Breast epithelium (tissue), 4 donors: Measurements from ENCODE around the gene BBS7. TPM values are rescaled to one million over a fixed set of nuclear protein-coding genes. Genes with fewer than 3 reads are reported as not detected.

Experiments used
- DNase-seq, 2 donors: peaks; one replicate each; pipeline ENCODE4 v3.0.0-alpha.2; 2019; ENCODE audit warnings: low spot score in 2 of 2
- H3K27ac ChIP-seq, 2 donors: fragments of 200-600 bp; sonication (generic) in 1 of 2; one replicate each; pipeline ENCODE4 v1.5.1; 2016 to 2019; ENCODE audit warnings: mild to moderate bottlenecking in 1 of 2
- H3K27me3 ChIP-seq, 2 donors: fragments of 200-600 bp; sonication (generic) in 1 of 2; one replicate each; pipeline versions ENCODE4 v1.5.1 to v1.6.0; 2017 to 2019; ENCODE audit warnings: control low read depth in 1 of 2, mild to moderate bottlenecking in 1 of 2
- H3K36me3 ChIP-seq: fragments of 200-600 bp; one replicate; pipeline ENCODE4 v1.5.1; 2019
- H3K4me1 ChIP-seq, 2 donors: fragments of 200-600 bp; sonication (generic); one replicate each; pipeline ENCODE4 v1.5.1; 2016 to 2019; ENCODE audit warnings: control low read depth in 1 of 2
- H3K4me3 ChIP-seq, 3 donors: fragments of 200-600 bp; sonication (generic); 1 replicate in 2 of 3; 2 replicates in 1 of 3; pipeline ENCODE4 v1.5.1; 2016 to 2019; ENCODE audit warnings: mild to moderate bottlenecking in 3 of 3, moderate library complexity in 2 of 3
- H3K9me3 ChIP-seq, 2 donors: fragments of 200-600 bp; sonication (generic) in 1 of 2; one replicate each; pipeline ENCODE4 v1.5.1; 2016 to 2019; ENCODE audit warnings: control low read depth in 1 of 2
- CTCF ChIP-seq, 3 donors: fragments of 450-650 bp; IDR thresholded peaks; one replicate each; pipeline ENCODE4 v1.5.1; 2016 to 2017; ENCODE audit warnings: antibody characterized with exemption in 3 of 3, mild to moderate bottlenecking in 3 of 3, moderate library complexity in 3 of 3
- POLR2A ChIP-seq: fragments of 450-650 bp; IDR thresholded peaks from one replicate; pipeline ENCODE4 v1.6.1; 2016; ENCODE audit warnings: antibody characterized with exemption, mild to moderate bottlenecking, moderate library complexity
- POLR2AphosphoS5 ChIP-seq, 3 donors: sonication (generic); formaldehyde crosslinking; IDR thresholded peaks; one replicate each; pipeline ENCODE4 v1.6.1; 2017; ENCODE audit warnings: antibody characterized with exemption in 3 of 3
- intact Hi-C: fragments of 100-400 bp; cut with DNase I; formaldehyde crosslinking; loops from one replicate; pipeline ENCODE4 v1.15.1; 2023; ENCODE audit warnings: low total_unique reads
- total RNA-seq, 3 donors: library from RNA; depleted of rRNA; stranded (reverse); fragments of >200 nt; gene quantifications; one replicate each; pipeline ENCODE4 v1.1.0, GENCODE V29; 2016

The BBS7 gene
- total RNA-seq, 3 donors from 2014 or later: 12.5 to 16.0 (median 14.7) TPM

GRCh38 chr4:121800638-121800960 lies 69.7 kb downstream of the BBS7 start:
- no peaks in the 10 kb centered on the region for H3K4me1 ChIP-seq
- H3K9me3 ChIP-seq: no peaks in the 10 kb centered on the region
- H3K36me3 ChIP-seq: no peaks in the 10 kb centered on the region

GRCh38 chr4:121799867-121800501 lies 70.3 kb downstream of the BBS7 start:
- no peak overlapping the region for H3K27ac ChIP-seq
- no peak overlapping the region for H3K4me3 ChIP-seq
- no peaks in the 10 kb centered on the region for H3K36me3 ChIP-seq
- H3K27me3 ChIP-seq: no peaks in the 10 kb centered on the region
- no peaks in the 10 kb centered on the region for H3K4me1 ChIP-seq
- no peaks in the 10 kb centered on the region for H3K9me3 ChIP-seq
- no peak for DNase-seq
- intact Hi-C loops: loop anchor here (5.0 kb wide), 1 partner anchor 673 kb away; no protein-coding TSS in a partner anchor
- TF ChIP-seq POLR2A (no peak), POLR2AphosphoS5 (IDR thresholded peaks at IDR 0.05) (no peak), CTCF (IDR thresholded peaks at IDR 0.05) (no peak)

More at GRCh38 chr4:121800638-121800960, 69.7 kb downstream of the BBS7 start:
- Histone ChIP-seq H3K27ac (peak overlapping the region; percentile 85 to 91), H3K27me3 (no peaks in the 10 kb centered on the region), H3K4me3 (peak overlapping the region; percentile 76 to 95 (median 87))
- TF ChIP-seq POLR2A: no peak
- TF ChIP-seq CTCF (IDR thresholded peaks at IDR 0.05): no peak
- no peak for TF ChIP-seq POLR2AphosphoS5 (IDR thresholded peaks at IDR 0.05)
- DNase-seq: no peak
- intact Hi-C loops: loop anchor here (5.0 kb wide), 1 partner anchor 673 kb away; no protein-coding TSS in a partner anchor

GRCh38 chr4:121799208-121799823 lies 71.0 kb downstream of the BBS7 start:
- Histone ChIP-seq H3K4me3 (no peak overlapping the region), H3K36me3 (no peaks in the 10 kb centered on the region), H3K9me3 (no peaks in the 10 kb centered on the region), H3K4me1 (no peaks in the 10 kb centered on the region), H3K27me3 (no peaks in the 10 kb centered on the region), H3K27ac (no peak overlapping the region)
- intact Hi-C loops: no loop called here
- DNase-seq: no peak
- TF ChIP-seq POLR2A (no peak), CTCF (IDR thresholded peaks at IDR 0.05) (no peak), POLR2AphosphoS5 (IDR thresholded peaks at IDR 0.05) (no peak)

GRCh38 chr4:121796283-121796682 lies 74.0 kb downstream of the BBS7 start:
- intact Hi-C loops: no loop called here
- no peaks in the 10 kb centered on the region for H3K4me1 ChIP-seq
- no peaks in the 10 kb centered on the region for H3K36me3 ChIP-seq
- no peaks in the 10 kb centered on the region for H3K9me3 ChIP-seq
- H3K27ac ChIP-seq: no peak overlapping the region
- TF ChIP-seq POLR2A (no peak), POLR2AphosphoS5 (IDR thresholded peaks at IDR 0.05) (no peak), CTCF (IDR thresholded peaks at IDR 0.05) (no peak)
- no peak overlapping the region for H3K4me3 ChIP-seq
- no peaks in the 10 kb centered on the region for H3K27me3 ChIP-seq
- DNase-seq: no peak

GRCh38 chr4:121794505-121795188 lies 75.6 kb downstream of the BBS7 start:
- no peaks in the 10 kb centered on the region for H3K27me3 ChIP-seq
- no peak overlapping the region for H3K27ac ChIP-seq
- intact Hi-C loops: no loop called here
- H3K36me3 ChIP-seq: no peaks in the 10 kb centered on the region
- TF ChIP-seq POLR2A (no peak), CTCF (IDR thresholded peaks at IDR 0.05) (no peak), POLR2AphosphoS5 (IDR thresholded peaks at IDR 0.05) (no peak)
- H3K9me3 ChIP-seq: no peaks in the 10 kb centered on the region
- DNase-seq: no peak
- no peaks in the 10 kb centered on the region for H3K4me1 ChIP-seq
- H3K4me3 ChIP-seq: no peak overlapping the region
